ENCODE measurements around the gene CFAP74.

GRCh38 chr1:2052756-2053155, 49.2 kb upstream of the CFAP74 start:
- no peak for TF ChIP-seq CTCF (IDR thresholded peaks at IDR 0.05)
- TF ChIP-seq EP300 (IDR thresholded peaks at IDR 0.05): no peak
- TF ChIP-seq POLR2A (IDR thresholded peaks at IDR 0.05): no peak

All from sigmoid colon (tissue), 4 donors.